Mesenchymal stem cell (in vitro differentiated cells and primary cell): ENCODE results near the gene IL1R2.

ENCODE experiments used
- DNase-seq: peaks from one replicate; pipeline ENCODE4 v3.0.0-alpha.2; 2013
- H2AFZ ChIP-seq: one replicate; pipeline ENCODE4 v1.6.1; 2013; ENCODE audit warnings: low read depth, mild to moderate bottlenecking, control low read depth, inconsistent platforms, low read length, moderate library complexity
- H2AK5ac ChIP-seq: 2 replicates; pipeline ENCODE4 v1.6.1; 2013; ENCODE audit warnings: low read length, moderate library complexity, mild to moderate bottlenecking, inconsistent platforms; ENCODE audit not compliant: severe bottlenecking
- H2BK120ac ChIP-seq: one replicate; pipeline ENCODE4 v1.6.1; 2013; ENCODE audit warnings: low read depth, mild to moderate bottlenecking, inconsistent platforms, low read length, moderate library complexity
- H2BK12ac ChIP-seq, 2 experiments: one replicate each; pipeline ENCODE4 v1.6.1; 2013; ENCODE audit warnings: inconsistent platforms in 2 of 2, low read length in 2 of 2, mild to moderate bottlenecking in 2 of 2, moderate library complexity in 2 of 2, control low read depth in 1 of 2
- H2BK15ac ChIP-seq: one replicate; pipeline ENCODE4 v1.6.1; 2013; ENCODE audit warnings: mild to moderate bottlenecking, low read depth, inconsistent platforms; ENCODE audit not compliant: poor library complexity, severe bottlenecking
- H2BK5ac ChIP-seq: 2 replicates; pipeline ENCODE4 v1.6.1; 2013; ENCODE audit warnings: low read depth, mild to moderate bottlenecking, low read length, control low read depth, inconsistent platforms; ENCODE audit not compliant: poor library complexity, severe bottlenecking
- H3K14ac ChIP-seq, 2 experiments: one replicate each; pipeline ENCODE4 v1.6.1; 2013; ENCODE audit warnings: inconsistent platforms in 2 of 2, low read length in 2 of 2, control low read depth in 1 of 2, mild to moderate bottlenecking in 1 of 2, moderate library complexity in 1 of 2
- H3K18ac ChIP-seq, 2 experiments: one replicate each; pipeline ENCODE4 v1.6.1; 2013; ENCODE audit warnings: inconsistent platforms in 2 of 2, low read length in 2 of 2, control low read depth in 1 of 2, low read depth in 1 of 2, mild to moderate bottlenecking in 1 of 2
- H3K23ac ChIP-seq, 2 experiments: one replicate each; pipeline ENCODE4 v1.6.1; 2013; ENCODE audit warnings: inconsistent platforms in 2 of 2, low read length in 2 of 2, mild to moderate bottlenecking in 2 of 2, moderate library complexity in 2 of 2, control low read depth in 1 of 2
- H3K27ac ChIP-seq: 2 replicates; pipeline ENCODE4 v1.5.1; 2013; ENCODE audit warnings: mild to moderate bottlenecking, moderate library complexity, low read length, control low read depth, inconsistent platforms; ENCODE audit not compliant: poor library complexity, severe bottlenecking
- H3K27me3 ChIP-seq, 2 experiments: 2 replicates each; pipeline versions ENCODE4 v1.6.1 to v1.7.0; 2013; ENCODE audit warnings: low read length in 2 of 2, mild to moderate bottlenecking in 2 of 2, moderate library complexity in 2 of 2, control low read depth in 1 of 2, inconsistent platforms in 1 of 2; ENCODE audit not compliant: control insufficient read depth in 1 of 2, insufficient read depth in 1 of 2
- H3K36me3 ChIP-seq, 2 experiments: 2 replicates each; pipeline versions ENCODE4 v1.6.1 to v1.7.0; 2013; ENCODE audit warnings: low read length in 2 of 2, control low read depth in 1 of 2, inconsistent platforms in 1 of 2, low read depth in 1 of 2, mild to moderate bottlenecking in 1 of 2; ENCODE audit not compliant: insufficient read depth in 2 of 2, control insufficient read depth in 1 of 2
- H3K4ac ChIP-seq, 2 experiments: one replicate each; pipeline ENCODE4 v1.6.1; 2013; ENCODE audit warnings: inconsistent platforms in 2 of 2, low read length in 2 of 2, mild to moderate bottlenecking in 2 of 2, moderate library complexity in 2 of 2, control low read depth in 1 of 2, low read depth in 1 of 2
- H3K4me1 ChIP-seq: 2 replicates; pipeline ENCODE4 v1.6.1; 2013; ENCODE audit warnings: low read depth, low read length, control low read depth; ENCODE audit not compliant: control insufficient read depth, insufficient read depth
- H3K4me2 ChIP-seq: 2 replicates; pipeline ENCODE4 v1.6.1; 2013; ENCODE audit warnings: low read length, mild to moderate bottlenecking, inconsistent platforms; ENCODE audit not compliant: poor library complexity, severe bottlenecking
- H3K4me3 ChIP-seq, 2 experiments: 2 replicates each; pipeline versions ENCODE4 v1.5.1 to v1.7.0; 2013; ENCODE audit warnings: low read length in 2 of 2, mild to moderate bottlenecking in 2 of 2, control low read depth in 1 of 2, low read depth in 1 of 2; ENCODE audit not compliant: insufficient read depth in 1 of 2
- H3K79me1 ChIP-seq: replicated peaks from 2 replicates; pipeline ENCODE4 v1.6.1; 2013; ENCODE audit warnings: mild to moderate bottlenecking, control low read depth, low read length, inconsistent platforms; ENCODE audit not compliant: poor library complexity, severe bottlenecking
- H3K9ac ChIP-seq: 2 replicates; pipeline ENCODE4 v1.7.0; 2013; ENCODE audit warnings: mild to moderate bottlenecking, low read length, moderate library complexity
- H3K9me3 ChIP-seq: 2 replicates; pipeline ENCODE4 v1.7.0; 2013; ENCODE audit warnings: mild to moderate bottlenecking, low read length; ENCODE audit not compliant: control insufficient read depth
- H4K8ac ChIP-seq: one replicate; pipeline ENCODE4 v1.6.1; 2013; ENCODE audit warnings: inconsistent platforms, mild to moderate bottlenecking, low read length, moderate library complexity
- H4K91ac ChIP-seq: one replicate; pipeline ENCODE4 v1.6.1; 2013; ENCODE audit warnings: mild to moderate bottlenecking, low read length, inconsistent platforms
- WGBS: methylation state at CpG from one replicate; pipeline ENCODE4 v1.1.7; 2013; ENCODE audit warnings: mixed read lengths; 5-methylcytosine and 5-hydroxymethylcytosine counted together

Gene IL1R2

DNA sequence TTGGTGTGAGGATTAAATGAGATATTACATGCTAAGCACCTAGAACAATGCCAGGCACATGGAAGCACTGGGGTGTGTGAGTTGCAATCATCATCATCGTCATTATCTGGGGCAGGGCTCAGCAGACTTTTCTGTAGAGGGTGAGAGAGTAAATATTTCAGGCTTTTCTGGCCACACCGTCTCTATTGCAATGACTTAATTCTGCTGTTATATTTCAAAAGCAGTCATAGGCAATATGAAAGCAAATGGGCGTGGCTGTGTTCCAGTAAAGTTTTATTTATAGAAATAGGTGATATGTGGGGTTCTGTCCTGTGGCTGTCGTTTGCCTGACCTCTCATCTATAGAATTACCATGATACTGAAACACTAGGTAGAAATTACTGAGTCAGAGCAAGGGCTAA is 60.6 kb downstream of the IL1R2 start:
- 87% methylated on average over 4 of the region's 4 CpGs for WGBS
- Histone ChIP-seq H2BK5ac (no peak overlapping the region), H3K27me3 (no peaks in the 10 kb centered on the region), H3K23ac (no peak overlapping the region), H3K18ac (peak overlapping the region in 1 of 2 experiments; percentile 65), H3K4ac (peak overlapping the region in 1 of 2 experiments; percentile 32), H3K14ac (no peak overlapping the region), H3K4me2 (no peak overlapping the region), H2BK12ac (peak overlapping the region in 1 of 2 experiments; percentile 79), H4K91ac (no peak overlapping the region), H3K9me3 (no peaks in the 10 kb centered on the region), H3K36me3 (no peaks in the 10 kb centered on the region), H3K4me1 (peaks cover 2% of the 10 kb centered on the region), H3K4me3 (no peak overlapping the region), H4K8ac (no peak overlapping the region), H2BK120ac (no peak overlapping the region), H3K79me1 (no peaks in the 10 kb centered on the region), H3K9ac (peak overlapping the region; percentile 70), H2AFZ (no peak overlapping the region), H2AK5ac (no peak overlapping the region), H3K27ac (no peak overlapping the region), H2BK15ac (no peak overlapping the region)
- no peak for DNase-seq

DNA sequence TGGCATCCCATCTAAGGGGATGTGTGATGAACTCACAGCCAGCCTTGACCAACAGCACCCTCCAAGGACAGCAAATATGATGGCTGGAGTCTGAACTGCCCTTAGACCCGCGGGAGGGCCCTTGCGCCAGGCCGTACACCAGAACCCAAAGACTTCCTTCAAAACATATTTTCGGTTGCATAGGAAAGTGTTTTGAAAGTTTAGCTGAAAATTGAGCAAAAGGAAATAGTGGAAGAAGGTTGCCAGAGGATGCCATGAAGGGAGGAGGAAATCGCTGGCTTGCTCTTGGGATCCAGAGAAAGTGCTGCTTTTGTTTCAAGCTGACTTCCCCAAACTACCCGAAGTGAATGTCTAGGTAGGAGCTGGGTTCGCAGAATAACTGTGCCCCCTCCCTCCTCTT is 61.3 kb downstream of the IL1R2 start:
- H2BK12ac ChIP-seq, result peak overlapping the region; percentile 60 to 98
- WGBS, result 95% methylated on average over 4 of the region's 8 CpGs
- peaks cover 2% of the 10 kb centered on the region for H3K4me1 ChIP-seq
- no peak overlapping the region for H2AFZ ChIP-seq
- no peaks in the 10 kb centered on the region for H3K27me3 ChIP-seq
- no peak overlapping the region for H2BK15ac ChIP-seq
- no peak overlapping the region for H2AK5ac ChIP-seq
- H3K23ac ChIP-seq, result no peak overlapping the region
- no peak overlapping the region for H3K27ac ChIP-seq
- peak overlapping the region; percentile 4 to 89 for H3K18ac ChIP-seq
- no peaks in the 10 kb centered on the region for H3K36me3 ChIP-seq
- no peak overlapping the region for H3K4me2 ChIP-seq
- no peak overlapping the region for H3K14ac ChIP-seq
- H4K91ac ChIP-seq, result peak overlapping the region; percentile 48
- no peak overlapping the region for H4K8ac ChIP-seq
- H3K4me3 ChIP-seq, result no peak overlapping the region
- DNase-seq, result no peak
- no peak overlapping the region for H3K9ac ChIP-seq
- no peaks in the 10 kb centered on the region for H3K9me3 ChIP-seq
- H3K79me1 ChIP-seq, result no peaks in the 10 kb centered on the region
- H2BK120ac ChIP-seq, result peak overlapping the region; percentile 19
- H3K4ac ChIP-seq, result peak overlapping the region in 1 of 2 experiments; percentile 83
- H2BK5ac ChIP-seq, result no peak overlapping the region

DNA sequence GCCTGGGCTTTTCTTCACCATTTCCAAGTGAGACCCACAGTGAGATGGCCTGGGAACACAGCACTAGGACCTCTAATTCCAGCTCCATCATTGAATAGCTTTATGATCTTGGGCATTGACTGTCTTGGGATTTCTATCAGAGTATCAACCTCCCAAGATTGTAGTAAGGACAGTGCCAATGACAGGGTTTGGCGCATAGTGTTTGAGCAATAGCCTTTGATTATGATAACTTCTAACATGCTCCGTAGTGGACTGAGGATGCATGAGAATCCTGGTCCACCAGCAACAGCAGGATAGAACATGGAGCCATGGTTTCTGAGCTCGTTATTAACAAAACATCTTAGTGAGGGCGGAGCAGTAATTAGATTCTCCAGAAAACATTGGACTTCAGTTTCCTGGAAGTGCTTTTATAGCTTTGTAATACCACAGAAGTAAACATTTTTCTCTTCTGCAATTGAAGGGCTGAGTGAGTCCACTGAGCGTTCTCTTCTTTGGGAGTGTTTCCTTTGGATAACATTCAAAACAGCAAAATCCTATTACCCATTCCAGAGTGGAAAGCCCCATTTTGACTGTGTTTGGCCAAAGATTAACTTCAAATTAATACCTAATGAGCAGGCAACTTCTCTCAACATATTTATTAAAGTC is 63.7 kb downstream of the IL1R2 start:
- Histone ChIP-seq H3K14ac (no peak overlapping the region), H2AFZ (no peak overlapping the region), H3K9ac (peak overlapping the region; percentile 34), H3K18ac (peak overlapping the region; percentile 13 to 83), H3K27me3 (no peaks in the 10 kb centered on the region), H3K36me3 (no peaks in the 10 kb centered on the region), H2AK5ac (no peak overlapping the region), H2BK5ac (no peak overlapping the region), H4K8ac (peak overlapping the region; percentile 79), H3K79me1 (no peaks in the 10 kb centered on the region), H3K27ac (no peak overlapping the region), H2BK120ac (peak overlapping the region; percentile 21), H3K4me3 (no peak overlapping the region), H3K9me3 (no peaks in the 10 kb centered on the region), H2BK12ac (peak overlapping the region; percentile 60 to 99), H3K4me1 (peaks cover 2% of the 10 kb centered on the region), H2BK15ac (peak overlapping the region; percentile 84), H3K4me2 (no peak overlapping the region), H3K4ac (peak overlapping the region; percentile 3 to 69), H4K91ac (peak overlapping the region; percentile 88), H3K23ac (no peak overlapping the region)
- DNase-seq, result peak; percentile 66
- WGBS, result 53% methylated on average over 5 of the region's 5 CpGs

DNA sequence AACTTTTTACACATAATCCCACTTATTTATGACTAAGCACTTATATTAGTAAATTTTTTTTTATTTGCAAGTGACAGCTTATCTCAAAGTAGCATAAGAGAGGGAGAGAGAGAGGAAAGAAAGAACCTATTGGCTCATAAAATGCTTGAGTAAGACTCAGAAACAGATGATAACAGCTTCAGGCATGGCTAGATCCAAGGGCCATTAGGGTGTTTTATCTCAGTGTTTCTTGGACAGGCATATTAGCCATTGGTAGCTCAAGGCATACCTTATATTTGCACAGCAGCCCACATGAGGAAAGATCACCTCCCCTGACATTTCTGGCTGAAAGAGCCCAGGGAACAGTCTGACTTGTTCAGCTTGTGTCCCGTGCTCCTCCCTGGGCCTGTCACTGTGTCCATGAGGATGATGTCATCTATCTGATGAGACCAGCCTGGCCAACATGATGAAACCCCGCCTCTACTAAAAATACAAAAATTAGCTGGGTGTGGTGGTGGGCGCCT is 64.4 kb downstream of the IL1R2 start:
- no peak for DNase-seq
- no peak overlapping the region for H2BK5ac ChIP-seq

More for the DNA sequence above, 64.4 kb downstream of the IL1R2 start:
- Histone ChIP-seq H3K4me3 (no peak overlapping the region), H3K4me2 (no peak overlapping the region), H3K27me3 (no peaks in the 10 kb centered on the region), H4K91ac (peak overlapping the region; percentile 88), H4K8ac (peak overlapping the region; percentile 85), H3K14ac (no peak overlapping the region), H2BK12ac (peak overlapping the region; percentile 97 to 99), H2BK120ac (peak overlapping the region; percentile 50), H3K27ac (no peak overlapping the region), H3K23ac (no peak overlapping the region), H3K4me1 (peaks cover 2% of the 10 kb centered on the region), H3K9me3 (no peaks in the 10 kb centered on the region), H2AK5ac (no peak overlapping the region), H3K9ac (peak overlapping the region; percentile 34), H3K36me3 (no peaks in the 10 kb centered on the region), H2BK15ac (peak overlapping the region; percentile 61), H3K18ac (peak overlapping the region; percentile 92 to 94), H2AFZ (no peak overlapping the region), H3K79me1 (no peaks in the 10 kb centered on the region), H3K4ac (peak overlapping the region; percentile 77 to 90)
- WGBS, result 89% methylated on average over 3 of the region's 3 CpGs
